ENCODE measurements around the gene NRBF2. TPM values are rescaled to one million over a fixed set of nuclear protein-coding genes. Genes with fewer than 3 reads are reported as not detected.
A peak's percentile ranks its signal among the peaks of the same experiment; 100 is the strongest.

The NRBF2 gene
- total and polyA plus RNA-seq, 9 of the 15 experiments (the other 6 are each of a cell fraction or from before 2014, with no cell fraction given), result 20.8 to 52.1 (median 30.5) TPM

DNA sequence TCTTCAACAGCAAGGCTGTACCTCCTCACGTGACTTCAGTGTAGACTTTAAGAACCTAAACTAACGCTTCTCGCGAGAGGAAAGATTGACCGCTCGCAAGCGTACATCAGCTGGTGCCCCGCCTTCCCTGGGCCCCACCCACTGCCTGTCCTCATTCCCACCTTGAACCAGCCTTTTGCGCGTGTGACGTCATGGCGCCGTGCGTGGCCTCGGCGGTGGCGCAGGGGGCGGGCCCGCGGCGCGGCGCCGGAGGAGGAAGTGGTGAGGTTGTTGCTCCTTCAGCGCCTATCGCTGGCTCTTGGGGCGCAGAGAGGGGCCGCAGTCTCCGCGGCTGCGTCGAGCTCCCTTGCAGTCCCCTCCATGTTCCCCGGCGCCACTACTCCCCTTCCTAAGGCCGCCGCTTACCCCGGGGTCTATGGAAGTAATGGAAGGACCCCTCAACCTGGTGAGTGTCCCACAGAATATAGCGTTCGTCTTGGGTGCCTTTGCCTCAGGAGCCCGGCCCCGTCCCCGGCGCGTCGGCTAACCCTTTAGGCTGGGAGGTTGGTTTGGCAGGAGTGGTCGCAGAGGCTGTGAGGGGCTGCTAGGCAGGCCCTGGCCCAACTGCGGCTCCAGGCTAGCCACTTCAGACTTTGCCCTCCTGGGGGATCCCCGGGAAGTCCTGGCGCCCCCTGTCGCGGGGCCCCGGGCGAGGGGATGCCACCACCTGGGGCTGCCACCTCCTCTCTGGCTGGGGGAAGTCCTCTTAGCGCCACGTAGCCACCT, at the start of gene NRBF2 (continued):
- TF ChIP-seq, protein P1, sequence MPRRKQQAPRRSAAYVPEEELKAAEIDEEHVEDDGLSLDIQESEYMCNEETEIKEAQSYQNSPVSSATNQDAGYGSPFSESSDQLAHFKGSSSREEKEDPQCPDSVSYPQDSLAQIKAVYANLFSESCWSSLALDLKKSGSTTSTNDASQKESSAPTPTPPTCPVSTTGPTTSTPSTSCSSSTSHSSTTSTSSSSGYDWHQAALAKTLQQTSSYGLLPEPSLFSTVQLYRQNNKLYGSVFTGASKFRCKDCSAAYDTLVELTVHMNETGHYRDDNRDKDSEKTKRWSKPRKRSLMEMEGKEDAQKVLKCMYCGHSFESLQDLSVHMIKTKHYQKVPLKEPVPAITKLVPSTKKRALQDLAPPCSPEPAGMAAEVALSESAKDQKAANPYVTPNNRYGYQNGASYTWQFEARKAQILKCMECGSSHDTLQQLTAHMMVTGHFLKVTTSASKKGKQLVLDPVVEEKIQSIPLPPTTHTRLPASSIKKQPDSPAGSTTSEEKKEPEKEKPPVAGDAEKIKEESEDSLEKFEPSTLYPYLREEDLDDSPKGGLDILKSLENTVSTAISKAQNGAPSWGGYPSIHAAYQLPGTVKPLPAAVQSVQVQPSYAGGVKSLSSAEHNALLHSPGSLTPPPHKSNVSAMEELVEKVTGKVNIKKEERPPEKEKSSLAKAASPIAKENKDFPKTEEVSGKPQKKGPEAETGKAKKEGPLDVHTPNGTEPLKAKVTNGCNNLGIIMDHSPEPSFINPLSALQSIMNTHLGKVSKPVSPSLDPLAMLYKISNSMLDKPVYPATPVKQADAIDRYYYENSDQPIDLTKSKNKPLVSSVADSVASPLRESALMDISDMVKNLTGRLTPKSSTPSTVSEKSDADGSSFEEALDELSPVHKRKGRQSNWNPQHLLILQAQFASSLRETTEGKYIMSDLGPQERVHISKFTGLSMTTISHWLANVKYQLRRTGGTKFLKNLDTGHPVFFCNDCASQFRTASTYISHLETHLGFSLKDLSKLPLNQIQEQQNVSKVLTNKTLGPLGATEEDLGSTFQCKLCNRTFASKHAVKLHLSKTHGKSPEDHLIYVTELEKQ (CRISPR knock-in tag; IDR thresholded peaks at IDR 0.05), result no peak
- TF ChIP-seq CHD1 (IDR thresholded peaks at IDR 0.05; ENCODE audit: low read length) (no peak), SIN3A (IDR thresholded peaks at IDR 0.05; ENCODE audit: borderline replicate concordance in 2 of 2, control insufficient read depth in 1 of 2, low read depth in 2 of 2, low read length in 2 of 2) (peak; percentile 82 to 93; a peak in 3 of 4 replicates), GTF2A2 (tag; IDR thresholded peaks at IDR 0.05) (no peak), CEBPB (tag; IDR thresholded peaks at IDR 0.05) (no peak), ZNF311 (CRISPR knock-in tag; IDR thresholded peaks at IDR 0.05) (no peak), TAF15 (IDR thresholded peaks at IDR 0.05; ENCODE audit: low read depth, low read length) (no peak), POLR2H (tag; IDR thresholded peaks at IDR 0.05; ENCODE audit: low read depth) (peak; percentile 94), SIN3B (IDR thresholded peaks at IDR 0.05; ENCODE audit: low read depth) (no peak; the same call in 1 of the 2 replicates), KDM5B (IDR thresholded peaks at IDR 0.05; ENCODE audit: insufficient replicate concordance, low read depth, low read length) (peak; percentile 98), RBM14 (IDR thresholded peaks at IDR 0.05; ENCODE audit: borderline replicate concordance, insufficient read depth, low read depth, low read length) (no peak), ZNF717 (CRISPR knock-in tag; IDR thresholded peaks at IDR 0.05) (no peak), KLF13 (tag; IDR thresholded peaks at IDR 0.05; ENCODE audit: borderline replicate concordance, low read depth) (peak; percentile 99), ZFPM2 (CRISPR knock-in tag; IDR thresholded peaks at IDR 0.05) (no peak), ZNF24 (IDR thresholded peaks at IDR 0.05) (peak; percentile 73), RAD21 (CRISPR knock-in tag; conservative IDR thresholded peaks at IDR 0.05 in 1 of 2, IDR thresholded peaks at IDR 0.05 in 1 of 2) (peak; percentile 10 to 34; a peak in 2 of 4 replicates)
- TF ChIP-seq, protein P2, sequence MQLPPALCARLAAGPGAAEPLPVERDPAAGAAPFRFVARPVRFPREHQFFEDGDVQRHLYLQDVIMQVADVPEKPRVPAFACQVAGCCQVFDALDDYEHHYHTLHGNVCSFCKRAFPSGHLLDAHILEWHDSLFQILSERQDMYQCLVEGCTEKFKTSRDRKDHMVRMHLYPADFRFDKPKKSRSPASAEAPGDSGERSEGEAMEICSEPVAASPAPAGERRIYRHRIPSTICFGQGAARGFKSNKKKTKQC (CRISPR knock-in tag; IDR thresholded peaks at IDR 0.05), result peak; percentile 82
- TF ChIP-seq, protein P3, sequence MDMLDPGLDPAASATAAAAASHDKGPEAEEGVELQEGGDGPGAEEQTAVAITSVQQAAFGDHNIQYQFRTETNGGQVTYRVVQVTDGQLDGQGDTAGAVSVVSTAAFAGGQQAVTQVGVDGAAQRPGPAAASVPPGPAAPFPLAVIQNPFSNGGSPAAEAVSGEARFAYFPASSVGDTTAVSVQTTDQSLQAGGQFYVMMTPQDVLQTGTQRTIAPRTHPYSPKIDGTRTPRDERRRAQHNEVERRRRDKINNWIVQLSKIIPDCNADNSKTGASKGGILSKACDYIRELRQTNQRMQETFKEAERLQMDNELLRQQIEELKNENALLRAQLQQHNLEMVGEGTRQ (CRISPR knock-in tag; IDR thresholded peaks at IDR 0.05), result peak; percentile 98
- TF ChIP-seq, protein P4, sequence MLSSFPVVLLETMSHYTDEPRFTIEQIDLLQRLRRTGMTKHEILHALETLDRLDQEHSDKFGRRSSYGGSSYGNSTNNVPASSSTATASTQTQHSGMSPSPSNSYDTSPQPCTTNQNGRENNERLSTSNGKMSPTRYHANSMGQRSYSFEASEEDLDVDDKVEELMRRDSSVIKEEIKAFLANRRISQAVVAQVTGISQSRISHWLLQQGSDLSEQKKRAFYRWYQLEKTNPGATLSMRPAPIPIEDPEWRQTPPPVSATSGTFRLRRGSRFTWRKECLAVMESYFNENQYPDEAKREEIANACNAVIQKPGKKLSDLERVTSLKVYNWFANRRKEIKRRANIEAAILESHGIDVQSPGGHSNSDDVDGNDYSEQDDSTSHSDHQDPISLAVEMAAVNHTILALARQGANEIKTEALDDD (IDR thresholded peaks at IDR 0.05), result peak; percentile 64; the same call in 1 of the 2 replicates
- TF ChIP-seq, protein P5, sequence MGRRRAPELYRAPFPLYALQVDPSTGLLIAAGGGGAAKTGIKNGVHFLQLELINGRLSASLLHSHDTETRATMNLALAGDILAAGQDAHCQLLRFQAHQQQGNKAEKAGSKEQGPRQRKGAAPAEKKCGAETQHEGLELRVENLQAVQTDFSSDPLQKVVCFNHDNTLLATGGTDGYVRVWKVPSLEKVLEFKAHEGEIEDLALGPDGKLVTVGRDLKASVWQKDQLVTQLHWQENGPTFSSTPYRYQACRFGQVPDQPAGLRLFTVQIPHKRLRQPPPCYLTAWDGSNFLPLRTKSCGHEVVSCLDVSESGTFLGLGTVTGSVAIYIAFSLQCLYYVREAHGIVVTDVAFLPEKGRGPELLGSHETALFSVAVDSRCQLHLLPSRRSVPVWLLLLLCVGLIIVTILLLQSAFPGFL (CRISPR knock-in tag; IDR thresholded peaks at IDR 0.05), result no peak
